NCI-H345 (cell line): ENCODE measurements around the gene CLIC3.

Source experiments
- DNase-seq: peaks from one replicate; lab custom pipeline; 2025; lab: John Stamatoyannopoulos, UW

CLIC3 gene

GRCh38 chr9:136951541-136952320 is 44.6 kb downstream of the CLIC3 start, which contains the start of gene LCN12:
Gene LCN12 (plus strand): TSS chr9:136952273. CDS start chr9:136952328, 55 bp downstream.
- no peak for DNase-seq

GRCh38 chr9:136950656-136951276 is 45.6 kb downstream of the CLIC3 start:
- peak; percentile 16 for DNase-seq

GRCh38 chr9:136949817-136950655 is 46.3 kb downstream of the CLIC3 start:
- peak; percentile 96 for DNase-seq

- no peak for DNase-seq
Observed at GRCh38 chr9:136949239-136949816, 47.0 kb downstream of the CLIC3 start.

- no peak for DNase-seq
Observed at GRCh38 chr9:136947955-136948510, 48.3 kb downstream of the CLIC3 start.

GRCh38 chr9:136947028-136947891 is 49.1 kb downstream of the CLIC3 start:
- no peak for DNase-seq

GRCh38 chr9:136946228-136947027 is 49.9 kb downstream of the CLIC3 start:
- DNase-seq, result no peak

- no peak for DNase-seq
Observed at GRCh38 chr9:136945333-136946227, 50.8 kb downstream of the CLIC3 start.
